ENCODE data around the gene MTUS2.

MTUS2 gene

GRCh38 chr13:28820099-28821051 lies at the start of gene MTUS2:
Gene MTUS2 (plus strand): TSS chr13:28820339.
- no peak for DNase-seq

GRCh38 chr13:28778308-28779215 lies 41.6 kb upstream of the MTUS2 start:
- no peak for DNase-seq

GRCh38 chr13:28792992-28793391 lies 27.1 kb upstream of the MTUS2 start:
- no peak for DNase-seq

GRCh38 chr13:28794396-28794795 lies 25.7 kb upstream of the MTUS2 start:
- no peak for DNase-seq

- no peak for DNase-seq
These were observed 23.2 kb upstream of the MTUS2 start for GRCh38 chr13:28796938-28797257.

- no peak for DNase-seq
These were observed 14.8 kb upstream of the MTUS2 start for GRCh38 chr13:28805193-28805819.

GRCh38 chr13:28817204-28817603 lies 2.9 kb upstream of the MTUS2 start:
- DNase-seq, result no peak

- no peak for DNase-seq
These were observed 951 bp upstream of the MTUS2 start for GRCh38 chr13:28819046-28819730.

- no peak for DNase-seq
These were observed 422 bp upstream of the MTUS2 start for GRCh38 chr13:28819735-28820098.

GRCh38 chr13:28822151-28822550 lies 2.0 kb downstream of the MTUS2 start:
- no peak for DNase-seq

GRCh38 chr13:28822801-28823200 lies 2.7 kb downstream of the MTUS2 start:
- DNase-seq, result no peak

- DNase-seq, result no peak
These were observed 5.2 kb downstream of the MTUS2 start for GRCh38 chr13:28825379-28825778.

GRCh38 chr13:28826368-28826767 lies 6.2 kb downstream of the MTUS2 start:
- no peak for DNase-seq

- DNase-seq, result no peak
These were observed 10.4 kb downstream of the MTUS2 start for GRCh38 chr13:28830580-28830979.

GRCh38 chr13:28831117-28831516 lies 11.0 kb downstream of the MTUS2 start:
- no peak for DNase-seq

GRCh38 chr13:28837111-28837510 lies 17.0 kb downstream of the MTUS2 start:
- no peak for DNase-seq

- no peak for DNase-seq
These were observed 23.5 kb downstream of the MTUS2 start for GRCh38 chr13:28843639-28844038.

GRCh38 chr13:28849441-28849840 lies 29.3 kb downstream of the MTUS2 start:
- DNase-seq, result no peak

GRCh38 chr13:28850226-28850625 lies 30.1 kb downstream of the MTUS2 start:
- DNase-seq, result no peak

- DNase-seq, result no peak
These were observed 31.3 kb downstream of the MTUS2 start for GRCh38 chr13:28851422-28851821.

GRCh38 chr13:28854657-28855056 lies 34.5 kb downstream of the MTUS2 start:
- DNase-seq, result no peak

- no peak for DNase-seq
These were observed 36.1 kb downstream of the MTUS2 start for GRCh38 chr13:28856287-28856686.

GRCh38 chr13:28859069-28859468 lies 38.9 kb downstream of the MTUS2 start:
- no peak for DNase-seq

Data from NCI-H1694 treated with DMSO at 0.1 percent for 48 hours (cell line).